ENCODE results near the gene GDA. TPM values are rescaled to one million over a fixed set of nuclear protein-coding genes. Genes with fewer than 3 reads are reported as not detected.
A peak's percentile ranks its signal among the peaks of the same experiment; 100 is the strongest.

GDA gene
- total RNA-seq, 1 donor from 2014 or later = 0.30 TPM

DNA sequence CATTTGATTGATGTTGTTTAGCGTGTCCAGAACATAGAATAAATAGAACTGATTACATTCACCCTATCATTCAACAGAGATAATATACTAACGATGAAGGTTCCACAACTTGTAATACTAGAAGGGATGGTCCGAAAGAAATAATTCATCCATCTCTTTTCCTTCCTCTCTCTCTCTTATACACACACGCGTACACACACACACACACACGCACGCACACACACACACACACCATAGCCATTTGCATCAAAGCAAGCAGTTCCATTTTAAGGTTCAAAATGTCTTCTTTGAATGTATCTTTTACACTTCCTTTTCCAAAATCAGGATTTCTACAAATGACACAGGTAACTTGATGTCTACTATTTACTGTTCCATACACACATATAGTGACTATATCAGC, 887 bp downstream of the GDA start:
- no peak overlapping the region for H3K4me3 ChIP-seq
- intact Hi-C loops (cut with DNase I) = no loop called here
- H3K4me1 ChIP-seq = peaks cover 6% of the 10 kb centered on the region
- ATAC-seq (no peak), DNase-seq (no peak)
- peaks cover 22% of the 10 kb centered on the region for H3K27me3 ChIP-seq (ENCODE audit: low read depth)
- H3K27ac ChIP-seq = no peak overlapping the region
- H3K36me3 ChIP-seq = no peaks in the 10 kb centered on the region
- TF ChIP-seq, protein P1, sequence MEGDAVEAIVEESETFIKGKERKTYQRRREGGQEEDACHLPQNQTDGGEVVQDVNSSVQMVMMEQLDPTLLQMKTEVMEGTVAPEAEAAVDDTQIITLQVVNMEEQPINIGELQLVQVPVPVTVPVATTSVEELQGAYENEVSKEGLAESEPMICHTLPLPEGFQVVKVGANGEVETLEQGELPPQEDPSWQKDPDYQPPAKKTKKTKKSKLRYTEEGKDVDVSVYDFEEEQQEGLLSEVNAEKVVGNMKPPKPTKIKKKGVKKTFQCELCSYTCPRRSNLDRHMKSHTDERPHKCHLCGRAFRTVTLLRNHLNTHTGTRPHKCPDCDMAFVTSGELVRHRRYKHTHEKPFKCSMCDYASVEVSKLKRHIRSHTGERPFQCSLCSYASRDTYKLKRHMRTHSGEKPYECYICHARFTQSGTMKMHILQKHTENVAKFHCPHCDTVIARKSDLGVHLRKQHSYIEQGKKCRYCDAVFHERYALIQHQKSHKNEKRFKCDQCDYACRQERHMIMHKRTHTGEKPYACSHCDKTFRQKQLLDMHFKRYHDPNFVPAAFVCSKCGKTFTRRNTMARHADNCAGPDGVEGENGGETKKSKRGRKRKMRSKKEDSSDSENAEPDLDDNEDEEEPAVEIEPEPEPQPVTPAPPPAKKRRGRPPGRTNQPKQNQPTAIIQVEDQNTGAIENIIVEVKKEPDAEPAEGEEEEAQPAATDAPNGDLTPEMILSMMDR (IDR thresholded peaks at IDR 0.05) = no peak
- H3K9me3 ChIP-seq = no peaks in the 10 kb centered on the region

DNA sequence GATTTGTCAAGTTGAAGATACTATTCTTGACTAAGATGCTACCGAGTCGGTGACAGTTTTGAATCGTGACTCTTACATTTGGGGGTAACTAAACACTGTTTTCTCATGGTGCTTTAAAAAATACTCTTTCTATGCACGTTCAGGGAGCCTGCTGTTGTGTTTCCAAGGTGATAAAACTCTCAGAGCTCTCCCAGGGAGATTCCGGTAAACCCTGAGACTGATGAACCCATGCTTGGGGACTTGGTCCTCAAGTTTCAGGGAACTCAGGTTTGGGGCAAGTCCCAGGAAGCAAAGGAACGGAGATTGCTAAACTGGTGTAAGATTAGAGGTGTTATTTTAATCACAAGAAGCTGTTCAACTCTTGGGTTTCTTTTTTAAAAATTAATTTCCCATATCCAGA, 1.4 kb downstream of the GDA start:
- peaks cover 6% of the 10 kb centered on the region for H3K4me1 ChIP-seq
- TF ChIP-seq, protein P1 (IDR thresholded peaks at IDR 0.05) = no peak
- ATAC-seq (no peak), DNase-seq (no peak)
- H3K27ac ChIP-seq = no peak overlapping the region
- intact Hi-C loops (cut with DNase I) = no loop called here
- H3K36me3 ChIP-seq = no peaks in the 10 kb centered on the region
- H3K27me3 ChIP-seq (ENCODE audit: low read depth) = peaks cover 22% of the 10 kb centered on the region
- H3K9me3 ChIP-seq = no peaks in the 10 kb centered on the region
- no peak overlapping the region for H3K4me3 ChIP-seq

DNA sequence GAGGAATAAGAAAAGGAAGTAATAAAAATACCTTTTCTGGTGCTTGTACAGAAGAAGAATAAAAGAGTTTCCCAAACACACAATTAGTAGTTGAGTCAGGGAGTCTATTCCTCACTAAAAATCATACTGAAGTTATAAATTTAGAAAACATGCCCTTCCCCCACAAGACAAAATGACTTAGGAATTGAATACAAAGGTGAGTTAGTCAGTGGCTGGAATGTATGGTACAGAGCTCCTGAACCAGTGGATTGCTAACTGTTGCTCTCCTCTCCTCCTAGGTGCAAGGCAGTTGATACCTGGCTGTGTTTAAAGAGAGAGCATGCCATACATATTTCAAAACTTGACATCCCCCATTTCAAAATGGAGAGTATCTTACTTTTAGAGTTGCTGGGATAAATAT, 1.9 kb downstream of the GDA start:
- Histone ChIP-seq H3K4me3 (no peak overlapping the region), H3K9me3 (no peaks in the 10 kb centered on the region), H3K27ac (no peak overlapping the region), H3K4me1 (peaks cover 6% of the 10 kb centered on the region), H3K36me3 (no peaks in the 10 kb centered on the region), H3K27me3 (ENCODE audit: low read depth) (peaks cover 22% of the 10 kb centered on the region)
- ATAC-seq (no peak), DNase-seq (no peak)
- intact Hi-C loops (cut with DNase I) = no loop called here
- TF ChIP-seq, protein P1 (IDR thresholded peaks at IDR 0.05) = no peak

DNA sequence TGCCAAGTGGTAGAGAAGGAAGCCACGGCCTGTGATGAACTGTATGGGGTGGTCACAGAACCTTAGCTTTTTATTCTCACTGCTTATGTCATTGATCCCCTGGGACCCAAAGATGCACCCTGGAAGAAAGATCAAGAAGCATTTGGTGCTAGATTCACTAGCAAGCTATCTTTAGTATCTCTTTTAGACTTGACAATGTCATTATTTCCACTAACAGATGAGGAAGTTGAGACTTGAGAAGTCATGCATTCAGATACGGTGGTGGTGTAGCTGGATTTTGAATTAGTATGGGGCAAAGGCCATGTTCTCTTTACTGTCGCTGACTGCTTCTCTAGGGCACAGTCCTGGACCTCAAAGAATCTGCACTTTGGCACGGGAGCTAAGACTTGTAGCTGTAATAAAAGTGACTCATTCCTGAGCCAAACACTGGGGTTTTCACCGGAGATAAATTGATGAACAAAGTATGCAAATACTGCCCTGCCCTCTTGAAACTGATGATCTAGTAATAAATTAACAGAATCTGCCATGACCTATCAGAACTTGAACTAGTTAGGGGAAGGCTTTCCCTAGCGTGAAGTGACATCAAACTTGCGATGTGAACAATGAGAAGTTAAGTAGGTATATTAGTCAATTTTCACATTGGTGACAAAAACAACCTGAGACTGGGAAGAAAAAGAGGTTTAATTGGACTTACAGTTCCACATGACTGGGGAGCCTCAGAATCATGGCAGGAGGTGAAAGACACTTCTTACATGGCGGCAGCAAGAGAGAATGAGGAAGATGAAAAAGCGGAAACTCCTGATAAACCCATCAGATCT, 5.4 kb downstream of the GDA start:
- no peaks in the 10 kb centered on the region for H3K9me3 ChIP-seq
- H3K27me3 ChIP-seq (ENCODE audit: low read depth) = peaks cover 13% of the 10 kb centered on the region
- peak; percentile 28 to 50 for ATAC-seq

DNA sequence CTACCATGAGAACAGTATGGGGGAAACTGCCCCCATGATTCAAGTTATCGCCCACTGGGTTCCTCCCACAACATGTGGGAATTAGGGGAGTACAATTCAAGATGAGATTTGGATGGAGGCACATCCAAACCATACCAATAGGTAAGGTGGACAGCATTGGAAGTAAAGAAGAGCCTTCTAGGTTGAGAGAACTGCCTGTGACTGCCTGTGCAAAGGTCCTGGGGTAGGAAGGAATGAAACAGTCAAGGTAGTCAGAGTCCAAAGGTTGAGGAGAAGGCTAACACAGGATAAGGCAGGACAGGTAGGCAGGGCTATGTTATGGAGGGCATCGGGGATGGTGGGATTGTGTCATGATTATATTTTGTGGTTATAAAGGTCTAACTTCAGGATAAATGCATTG, 6.1 kb downstream of the GDA start:
- H3K27me3 ChIP-seq (ENCODE audit: low read depth) = peaks cover 11% of the 10 kb centered on the region
- no peaks in the 10 kb centered on the region for H3K36me3 ChIP-seq
- no peak overlapping the region for H3K4me3 ChIP-seq
- no peaks in the 10 kb centered on the region for H3K4me1 ChIP-seq
- no peak for ATAC-seq
- no peak for DNase-seq
- intact Hi-C loops (cut with DNase I) = no loop called here
- H3K27ac ChIP-seq = no peak overlapping the region
- TF ChIP-seq, protein P1 (IDR thresholded peaks at IDR 0.05) = no peak
- no peaks in the 10 kb centered on the region for H3K9me3 ChIP-seq

More for the DNA sequence above, 5.4 kb downstream of the GDA start:
- TF ChIP-seq, protein P1 (IDR thresholded peaks at IDR 0.05) = no peak
- intact Hi-C loops (cut with DNase I) = no loop called here
- no peaks in the 10 kb centered on the region for H3K36me3 ChIP-seq
- no peaks in the 10 kb centered on the region for H3K4me1 ChIP-seq
- DNase-seq = no peak
- H3K4me3 ChIP-seq = no peak overlapping the region
- H3K27ac ChIP-seq = no peak overlapping the region

All from lower lobe of right lung (tissue), 2 donors.